ENCODE data around the gene EEA1.

DNA sequence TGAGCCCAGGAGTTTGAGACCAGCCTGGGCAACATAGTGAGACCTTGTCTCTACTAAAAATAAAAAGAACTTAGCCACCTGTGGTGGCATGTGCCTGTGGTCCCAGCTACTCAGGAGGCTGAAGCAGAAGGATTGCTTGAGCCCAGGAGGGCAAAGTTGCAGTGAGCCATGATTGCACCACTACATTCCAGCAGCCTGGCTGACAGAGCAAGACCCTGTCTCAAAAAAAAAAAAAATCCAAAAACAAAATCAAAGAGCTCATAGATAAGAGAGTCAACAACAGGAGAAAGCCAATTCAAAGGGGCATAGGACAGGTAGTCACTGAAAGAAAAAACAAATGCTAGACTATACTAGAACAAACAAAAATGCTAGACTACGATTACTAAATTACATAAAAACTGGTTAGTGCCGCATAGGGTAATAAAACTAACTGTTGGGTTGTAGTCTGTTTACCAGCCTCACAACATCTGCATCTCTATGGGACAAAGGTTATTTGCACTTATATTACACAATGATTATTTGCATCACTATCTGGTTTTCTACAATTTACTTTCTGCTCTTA is 16.6 kb upstream of the EEA1 start:
- TF ChIP-seq CTCF (IDR thresholded peaks at IDR 0.05) (no peak), POLR2A (IDR thresholded peaks at IDR 0.05) (no peak), EP300 (IDR thresholded peaks at IDR 0.05) (no peak)
